ENCODE measurements around the gene NUMBL. TPM values are rescaled to one million over a fixed set of nuclear protein-coding genes. Genes with fewer than 3 reads are reported as not detected.

NUMBL gene
- total and polyA plus RNA-seq, 3 experiments from 2014 or later, result 1.1 to 13.7 (median 13.6) TPM

- no peaks in the 10 kb centered on the region for H3K4me1 Mint-ChIP-seq
- no peaks in the 10 kb centered on the region for H3K27me3 Mint-ChIP-seq
- no peaks in the 10 kb centered on the region for H3K27me3 ChIP-seq (ENCODE audit: insufficient read depth, low read length, poor library complexity, severe bottlenecking)
- no peak overlapping the region for H3K27ac Mint-ChIP-seq
- H3K36me3 Mint-ChIP-seq, result peaks cover 15 to 44% (median 19%) of the 10 kb centered on the region in 3 donors
- DNase-seq, result no peak
- peaks cover 0 to 3% (median 0%) of the 10 kb centered on the region in 5 donors for H3K9me3 Mint-ChIP-seq
- H3K4me1 ChIP-seq (ENCODE audit: insufficient read depth, low read length), result no peaks in the 10 kb centered on the region
- no peaks in the 10 kb centered on the region for H3K36me3 ChIP-seq (ENCODE audit: insufficient read depth, low read length)
- H3K27ac ChIP-seq (ENCODE audit: low read depth, low read length), result no peak overlapping the region
- H3K4me3 Mint-ChIP-seq, result no peak overlapping the region
- POLR2A ChIA-PET, result no interaction called here
- no peak overlapping the region for H3K4me3 ChIP-seq (ENCODE audit: low read length)
- H3K9me3 ChIP-seq (ENCODE audit: low read length), result peaks cover 3% of the 10 kb centered on the region
- CTCF ChIA-PET, result no interaction called here
These were observed 17.1 kb downstream of the NUMBL start for GRCh38 chr19:40673397-40673796.

- H3K4me1 ChIP-seq (ENCODE audit: insufficient read depth, low read length), result no peaks in the 10 kb centered on the region
- peaks cover 3% of the 10 kb centered on the region for H3K9me3 ChIP-seq (ENCODE audit: low read length)
- no peaks in the 10 kb centered on the region for H3K27me3 ChIP-seq (ENCODE audit: insufficient read depth, low read length, poor library complexity, severe bottlenecking)
- H3K27ac ChIP-seq (ENCODE audit: low read depth, low read length), result no peak overlapping the region
- Mint-ChIP-seq H3K36me3 (peaks cover 15 to 42% (median 17%) of the 10 kb centered on the region in 3 donors), H3K4me1 (no peaks in the 10 kb centered on the region), H3K27me3 (no peaks in the 10 kb centered on the region), H3K4me3 (no peak overlapping the region), H3K27ac (no peak overlapping the region), H3K9me3 (peaks cover 0 to 3% (median 0%) of the 10 kb centered on the region in 5 donors)
- DNase-seq, result no peak
- CTCF ChIA-PET, result no interaction called here
- POLR2A ChIA-PET, result no interaction called here
- no peak overlapping the region for H3K4me3 ChIP-seq (ENCODE audit: low read length)
- no peaks in the 10 kb centered on the region for H3K36me3 ChIP-seq (ENCODE audit: insufficient read depth, low read length)
These were observed 17.7 kb downstream of the NUMBL start for GRCh38 chr19:40672573-40673299.

GRCh38 chr19:40672038-40672437, 18.4 kb downstream of the NUMBL start:
- peaks cover 0 to 3% (median 0%) of the 10 kb centered on the region in 5 donors for H3K9me3 Mint-ChIP-seq
- H3K4me3 Mint-ChIP-seq, result no peak overlapping the region
- no peak overlapping the region for H3K27ac Mint-ChIP-seq
- no peaks in the 10 kb centered on the region for H3K4me1 Mint-ChIP-seq
- Histone ChIP-seq H3K36me3 (ENCODE audit: insufficient read depth, low read length) (no peaks in the 10 kb centered on the region), H3K9me3 (ENCODE audit: low read length) (peaks cover 3% of the 10 kb centered on the region), H3K27me3 (ENCODE audit: insufficient read depth, low read length, poor library complexity, severe bottlenecking) (no peaks in the 10 kb centered on the region), H3K4me1 (ENCODE audit: insufficient read depth, low read length) (no peaks in the 10 kb centered on the region), H3K27ac (ENCODE audit: low read depth, low read length) (no peak overlapping the region), H3K4me3 (ENCODE audit: low read length) (no peak overlapping the region)
- no peak for DNase-seq
- no peaks in the 10 kb centered on the region for H3K27me3 Mint-ChIP-seq
- POLR2A ChIA-PET, result no interaction called here
- CTCF ChIA-PET, result no interaction called here
- H3K36me3 Mint-ChIP-seq, result peaks cover 12 to 36% (median 15%) of the 10 kb centered on the region in 3 donors

GRCh38 chr19:40671404-40671803, 19.0 kb downstream of the NUMBL start:
- no peaks in the 10 kb centered on the region for H3K36me3 ChIP-seq (ENCODE audit: insufficient read depth, low read length)
- ChIA-PET CTCF (interaction anchor here (0.9 kb wide), 1 partner anchor 473 kb away, joined by 3 read pairs; no protein-coding TSS in a partner anchor), POLR2A (no interaction called here)
- peaks cover 3% of the 10 kb centered on the region for H3K9me3 ChIP-seq (ENCODE audit: low read length)
- H3K27me3 ChIP-seq (ENCODE audit: insufficient read depth, low read length, poor library complexity, severe bottlenecking), result no peaks in the 10 kb centered on the region
- DNase-seq, result no peak
- H3K9me3 Mint-ChIP-seq, result peaks cover 0 to 3% (median 0%) of the 10 kb centered on the region in 5 donors
- no peaks in the 10 kb centered on the region for H3K4me1 ChIP-seq (ENCODE audit: insufficient read depth, low read length)
- no peaks in the 10 kb centered on the region for H3K4me1 Mint-ChIP-seq
- H3K27me3 Mint-ChIP-seq, result no peaks in the 10 kb centered on the region
- no peak overlapping the region for H3K27ac ChIP-seq (ENCODE audit: low read depth, low read length)
- no peak overlapping the region for H3K4me3 Mint-ChIP-seq
- peak overlapping the region in 1 of 8 donors; percentile 56 for H3K27ac Mint-ChIP-seq
- H3K4me3 ChIP-seq (ENCODE audit: low read length), result no peak overlapping the region
- H3K36me3 Mint-ChIP-seq, result peaks cover 12 to 32% (median 15%) of the 10 kb centered on the region in 3 donors

GRCh38 chr19:40668991-40669614, 21.3 kb downstream of the NUMBL start:
- Histone ChIP-seq H3K27me3 (ENCODE audit: insufficient read depth, low read length, poor library complexity, severe bottlenecking) (no peaks in the 10 kb centered on the region), H3K27ac (ENCODE audit: low read depth, low read length) (no peak overlapping the region), H3K4me3 (ENCODE audit: low read length) (no peak overlapping the region), H3K36me3 (ENCODE audit: insufficient read depth, low read length) (no peaks in the 10 kb centered on the region), H3K4me1 (ENCODE audit: insufficient read depth, low read length) (no peaks in the 10 kb centered on the region), H3K9me3 (ENCODE audit: low read length) (peaks cover 3% of the 10 kb centered on the region)
- peaks cover 0 to 3% (median 0%) of the 10 kb centered on the region in 5 donors for H3K9me3 Mint-ChIP-seq
- H3K4me1 Mint-ChIP-seq, result no peaks in the 10 kb centered on the region
- H3K27ac Mint-ChIP-seq, result no peak overlapping the region
- H3K36me3 Mint-ChIP-seq, result peaks cover 12 to 31% (median 15%) of the 10 kb centered on the region in 3 donors
- no peak for DNase-seq
- POLR2A ChIA-PET, result no interaction called here
- H3K4me3 Mint-ChIP-seq, result no peak overlapping the region
- CTCF ChIA-PET, result interaction anchor here (1.4 kb wide), 1 partner anchor 150 kb away, joined by 4 read pairs; no protein-coding TSS in a partner anchor
- no peaks in the 10 kb centered on the region for H3K27me3 Mint-ChIP-seq

DNA sequence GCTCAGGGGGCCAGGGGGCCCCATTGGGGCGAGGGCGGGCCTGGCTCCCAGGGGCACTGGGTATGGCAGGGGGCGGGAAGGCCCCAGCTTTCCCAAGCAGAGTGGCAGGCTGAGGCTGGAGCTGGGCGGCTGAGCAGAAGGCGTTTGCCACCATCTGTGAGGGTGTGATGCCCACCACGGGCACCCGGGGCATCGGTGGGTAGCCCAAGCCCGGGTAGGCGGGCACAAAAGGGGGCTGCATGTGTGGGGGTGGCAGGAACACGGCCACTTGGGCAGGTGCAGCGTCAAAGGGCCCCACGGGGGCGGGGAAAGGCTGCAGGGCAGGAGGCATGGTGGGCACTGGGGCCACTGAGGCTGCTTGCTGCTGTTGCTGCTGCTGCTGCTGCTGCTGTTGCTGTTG, 22.8 kb downstream of the NUMBL start:
- POLR2A ChIA-PET, result no interaction called here
- Histone ChIP-seq H3K27ac (ENCODE audit: low read depth, low read length) (no peak overlapping the region), H3K4me3 (ENCODE audit: low read length) (no peak overlapping the region), H3K27me3 (ENCODE audit: insufficient read depth, low read length, poor library complexity, severe bottlenecking) (no peaks in the 10 kb centered on the region), H3K4me1 (ENCODE audit: insufficient read depth, low read length) (peaks cover 8% of the 10 kb centered on the region), H3K36me3 (ENCODE audit: insufficient read depth, low read length) (no peaks in the 10 kb centered on the region), H3K9me3 (ENCODE audit: low read length) (peaks cover 3% of the 10 kb centered on the region)
- H3K9me3 Mint-ChIP-seq, result peaks cover 0 to 3% (median 0%) of the 10 kb centered on the region in 5 donors
- peak overlapping the region in 1 of 8 donors; percentile 50 for H3K27ac Mint-ChIP-seq
- DNase-seq, result no peak
- peaks cover 0 to 2% of the 10 kb centered on the region in 2 donors for H3K27me3 Mint-ChIP-seq
- peaks cover 12 to 31% (median 15%) of the 10 kb centered on the region in 3 donors for H3K36me3 Mint-ChIP-seq
- CTCF ChIA-PET, result interaction anchor here (1.1 to 1.4 kb wide), 3 partner anchors 151 to 477 kb away, joined by 3 to 4 read pairs (median 3); no protein-coding TSS in a partner anchor
- peaks cover 6 to 13% (median 9%) of the 10 kb centered on the region in 3 donors for H3K4me1 Mint-ChIP-seq
- no peak overlapping the region for H3K4me3 Mint-ChIP-seq

DNA sequence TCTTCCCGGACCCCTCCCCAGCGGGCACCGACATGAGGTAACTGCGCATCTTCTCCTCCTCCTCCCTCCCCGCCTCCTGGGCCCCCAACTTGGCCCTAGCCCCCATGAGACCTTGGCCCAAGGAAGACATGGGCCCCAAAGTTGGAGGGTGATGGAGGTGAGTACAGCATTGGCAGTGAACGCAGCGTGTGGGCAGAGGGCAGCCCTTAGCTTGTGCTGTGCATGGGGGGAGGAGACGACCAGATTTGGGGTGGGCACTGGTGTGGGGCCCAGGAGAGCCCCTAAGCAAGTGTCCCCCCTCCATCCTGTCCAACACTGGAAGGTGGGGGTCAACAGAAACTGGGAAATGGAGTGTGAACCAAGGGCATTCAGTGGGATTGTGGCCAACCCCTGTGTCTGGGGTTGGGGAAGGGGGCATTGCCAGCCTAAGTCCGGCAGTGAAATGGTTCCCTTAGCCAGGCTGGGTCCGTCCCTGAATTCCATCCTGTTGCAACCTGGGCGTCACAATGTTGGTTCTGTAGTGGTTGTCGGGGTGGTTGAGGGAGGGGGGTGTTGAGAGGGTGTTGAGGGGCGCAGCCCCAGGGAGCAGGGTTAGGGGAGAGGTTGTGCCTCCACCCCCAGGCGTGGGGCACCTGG, 23.5 kb downstream of the NUMBL start:
- peaks cover 0 to 2% of the 10 kb centered on the region in 2 donors for H3K27me3 Mint-ChIP-seq
- H3K9me3 Mint-ChIP-seq, result peaks cover 0 to 3% (median 0%) of the 10 kb centered on the region in 5 donors
- peaks cover 6 to 16% (median 10%) of the 10 kb centered on the region in 3 donors for H3K4me1 Mint-ChIP-seq
- DNase-seq, result no peak
- H3K36me3 Mint-ChIP-seq, result peaks cover 12 to 31% (median 15%) of the 10 kb centered on the region in 3 donors
- ChIA-PET CTCF (no interaction called here), POLR2A (no interaction called here)
- H3K9me3 ChIP-seq (ENCODE audit: low read length), result peaks cover 3% of the 10 kb centered on the region
- peak overlapping the region in 2 of 8 donors; percentile 50 to 77 for H3K27ac Mint-ChIP-seq
- peaks cover 11% of the 10 kb centered on the region for H3K4me1 ChIP-seq (ENCODE audit: insufficient read depth, low read length)
- H3K4me3 ChIP-seq (ENCODE audit: low read length), result no peak overlapping the region
- no peaks in the 10 kb centered on the region for H3K36me3 ChIP-seq (ENCODE audit: insufficient read depth, low read length)
- H3K4me3 Mint-ChIP-seq, result no peak overlapping the region
- no peak overlapping the region for H3K27ac ChIP-seq (ENCODE audit: low read depth, low read length)
- H3K27me3 ChIP-seq (ENCODE audit: insufficient read depth, low read length, poor library complexity, severe bottlenecking), result no peaks in the 10 kb centered on the region

Measured in CD8-positive, alpha-beta memory T cell (primary cell).